BJ (cell line): ENCODE data around the gene DPYD. TPM values are rescaled to one million over a fixed set of nuclear protein-coding genes. Genes with fewer than 3 reads are reported as not detected.

ENCODE experiments used
- CTCF ChIA-PET: fragments of 350-600 bp; formaldehyde crosslinking; extraction: SDS; loops from one replicate; lab custom pipeline; 2021; ENCODE audit warnings: antibody characterized with exemption, inconsistent platforms; lab: Yijun Ruan, JAX
- POLR2A ChIA-PET: fragments of 300-600 bp; sonication (Branson Sonifier 250); formaldehyde crosslinking; extraction: SDS; loops from one replicate; lab custom pipeline; 2021; ENCODE audit warnings: antibody characterized with exemption; lab: Charles Lee
- DNase-seq: peaks from one replicate; pipeline ENCODE4 v3.0.0-alpha.2; 2011; ENCODE audit warnings: low read depth
- H3K27me3 ChIP-seq: 2 replicates; pipeline ENCODE4 v1.6.0; 2011; ENCODE audit warnings: low read length; ENCODE audit not compliant: control insufficient read depth, insufficient read depth
- H3K36me3 ChIP-seq: 2 replicates; pipeline ENCODE4 v1.5.1; 2011; ENCODE audit warnings: low read length; ENCODE audit not compliant: control insufficient read depth, insufficient read depth
- H3K4me3 ChIP-seq: 2 replicates; pipeline ENCODE4 v1.5.1; 2011; ENCODE audit warnings: low read depth, mild to moderate bottlenecking, control low read depth, low read length
- CTCF ChIP-seq: IDR thresholded peaks from 2 replicates; pipeline ENCODE4 v1.5.1; 2011; ENCODE audit warnings: low read depth, mild to moderate bottlenecking, control low read depth, inconsistent platforms, low read length, moderate library complexity; ENCODE audit not compliant: insufficient read depth
- polyA plus RNA-seq: library from polyadenylated mRNA; depleted of rRNA; stranded (reverse); fragments of >200 nt; gene quantifications from 2 replicates; pipeline ENCODE4 v1.2.3, GENCODE V29; 2011

The DPYD gene
- polyA plus RNA-seq, 1 experiment = 13.1 TPM

DNA sequence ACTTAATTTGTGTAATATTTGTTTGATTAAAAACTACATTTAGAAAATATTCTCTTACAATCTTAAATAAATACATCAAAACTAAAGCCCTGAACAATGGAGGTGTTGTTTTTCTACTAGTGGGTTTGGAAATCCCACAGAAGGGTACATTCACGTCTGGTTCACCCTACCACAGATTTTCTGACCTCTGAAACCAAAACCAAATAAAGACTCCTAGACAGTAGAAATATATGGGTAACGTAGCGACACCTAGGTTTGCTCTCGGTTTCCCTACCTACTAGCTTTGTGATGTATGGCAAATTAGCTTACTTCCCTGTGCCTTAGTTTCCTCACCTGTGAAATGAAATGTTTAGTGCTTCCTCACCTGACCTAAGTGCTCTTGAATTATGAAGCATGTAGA is 312.6 kb downstream of the DPYD start:
- no peak for DNase-seq
- no peaks in the 10 kb centered on the region for H3K36me3 ChIP-seq
- no peaks in the 10 kb centered on the region for H3K27me3 ChIP-seq
- no peak for TF ChIP-seq CTCF
- H3K4me3 ChIP-seq = no peak overlapping the region
- ChIA-PET POLR2A (no interaction called here), CTCF (no interaction called here)

DNA sequence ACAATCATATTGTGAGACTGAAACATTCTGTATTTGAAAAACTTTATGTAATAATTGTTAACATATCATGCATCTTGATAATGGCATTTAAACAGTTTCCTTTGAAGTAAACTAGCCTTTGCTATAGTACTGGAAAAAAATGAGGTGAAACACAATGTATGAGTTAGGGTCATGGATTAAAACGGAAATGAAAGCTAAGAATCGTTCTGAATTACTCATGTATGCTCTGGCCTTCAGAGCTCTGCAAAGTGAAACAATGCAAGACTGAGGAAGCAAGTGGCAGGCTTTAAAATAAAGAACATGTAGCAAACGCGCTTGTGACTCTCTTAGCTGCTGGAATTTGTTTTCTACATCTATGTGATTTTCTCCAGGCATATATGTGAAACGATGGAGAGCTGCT is 317.1 kb downstream of the DPYD start:
- Histone ChIP-seq H3K27me3 (no peaks in the 10 kb centered on the region), H3K36me3 (no peaks in the 10 kb centered on the region), H3K4me3 (no peak overlapping the region)
- DNase-seq = no peak
- no peak for TF ChIP-seq CTCF
- ChIA-PET POLR2A (interaction anchor here (0.6 kb wide), 1 partner anchor 294 kb away, joined by 3 read pairs; no protein-coding TSS in a partner anchor), CTCF (no interaction called here)

DNA sequence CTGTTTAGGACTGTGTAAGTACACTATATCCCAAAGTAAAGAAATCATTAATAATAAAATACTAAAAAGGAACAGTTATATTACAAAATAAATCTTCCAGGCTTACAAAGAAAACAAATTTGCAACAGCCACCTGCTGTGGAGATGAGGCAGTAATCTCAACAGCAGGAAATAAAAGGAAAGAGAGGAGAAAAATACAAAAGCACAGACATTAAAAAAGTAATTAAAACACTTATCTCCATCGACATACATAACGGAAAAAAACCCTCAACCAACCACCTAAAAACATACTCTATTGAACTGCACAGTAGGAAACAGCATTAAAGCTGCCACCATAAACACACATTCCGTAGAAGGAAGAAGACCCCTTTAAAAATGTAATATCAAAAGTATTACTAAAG is 317.6 kb downstream of the DPYD start:
- no peaks in the 10 kb centered on the region for H3K36me3 ChIP-seq
- CTCF ChIA-PET = no interaction called here
- DNase-seq = no peak
- H3K4me3 ChIP-seq = no peak overlapping the region
- no peak for TF ChIP-seq CTCF
- POLR2A ChIA-PET = no interaction called here
- H3K27me3 ChIP-seq = no peaks in the 10 kb centered on the region

- DNase-seq = no peak
- ChIA-PET CTCF (interaction anchor here (0.7 to 1.0 kb wide), 2 partner anchors 34 to 884 kb away, joined by 4 to 5 read pairs; no protein-coding TSS in a partner anchor), POLR2A (no interaction called here)
- Histone ChIP-seq H3K4me3 (no peak overlapping the region), H3K36me3 (no peaks in the 10 kb centered on the region), H3K27me3 (no peaks in the 10 kb centered on the region)
- no peak for TF ChIP-seq CTCF
Measured at GRCh38 chr1:97599447-97599846, 321.4 kb downstream of the DPYD start.

GRCh38 chr1:97593192-97593591 is 327.6 kb downstream of the DPYD start:
- H3K36me3 ChIP-seq = no peaks in the 10 kb centered on the region

More at GRCh38 chr1:97593192-97593591, 327.6 kb downstream of the DPYD start:
- TF ChIP-seq CTCF = no peak
- POLR2A ChIA-PET = no interaction called here
- no peaks in the 10 kb centered on the region for H3K27me3 ChIP-seq
- CTCF ChIA-PET = no interaction called here
- H3K4me3 ChIP-seq = no peak overlapping the region
- no peak for DNase-seq
